K562 (cell line): ENCODE results near the gene SHISA9. TPM values are rescaled to one million over a fixed set of nuclear protein-coding genes. Genes with fewer than 3 reads are reported as not detected.

Experiments used
- ATAC-seq: fragments of 200-7000 bp; cut with Tn5 transposase; 3 replicates; pipeline ENCODE4 v1.9.1; 2020; ENCODE audit warnings: moderate library complexity
- BruUV-seq: library from RNA; stranded (reverse); fragments of 400-500 nt; replicated peaks from 2 replicates; lab custom pipeline; 2021; lab: Mats Ljungman, UMichigan
- CTCF ChIA-PET: fragments of 300-600 bp; formaldehyde crosslinking; extraction: SDS; loops from one replicate; lab custom pipeline; 2021; ENCODE audit warnings: low intra/inter-chr PET ratio; lab: Yijun Ruan, JAX
- POLR2A ChIA-PET: fragments of 300-600, 350-650 bp; sonication (Branson Sonifier 250); formaldehyde crosslinking; extraction: SDS; loops from one replicate; lab custom pipeline; 2021; ENCODE audit warnings: antibody characterized with exemption, inconsistent platforms; lab: Yijun Ruan, JAX
- DNase-seq, 4 experiments: peaks; one replicate each; pipeline versions ENCODE4 v3.0.0 to v3.0.0-alpha.2; 2011 to 2018; ENCODE audit warnings: low spot score in 3 of 4, mixed read lengths in 3 of 4; ENCODE audit errors: extremely low read depth in 1 of 4
- FAIRE-seq: peaks from 2 replicates; lab custom pipeline; 2011; peaks lifted over from hg19 to GRCh38; lab: Jason Lieb, UNC
- H2AFZ ChIP-seq: 2 replicates; pipeline ENCODE4 v1.6.0; 2011; ENCODE audit warnings: low read depth, low read length, control low read depth, inconsistent platforms
- H3K27ac ChIP-seq: fragments of 200-600 bp; 3 replicates; pipeline ENCODE4 v1.8.0; 2011; ENCODE audit warnings: low read depth, mild to moderate bottlenecking, control low read depth, inconsistent platforms, low read length, moderate library complexity, mixed read lengths; ENCODE audit errors: extremely low read depth
- H3K27me3 ChIP-seq, 2 experiments: fragments of 300-600 bp in 1 of 2; 2 replicates in 1 of 2; 3 replicates in 1 of 2; pipeline versions ENCODE4 v1.6.0 to v1.8.0; 2011; ENCODE audit warnings: inconsistent platforms in 2 of 2, low read length in 2 of 2, mild to moderate bottlenecking in 1 of 2, mixed read lengths in 1 of 2, moderate library complexity in 1 of 2; ENCODE audit not compliant: control insufficient read depth in 2 of 2, insufficient read depth in 2 of 2
- H3K36me3 ChIP-seq: fragments of 300-600 bp; 3 replicates; pipeline ENCODE4 v1.8.0; 2011; ENCODE audit warnings: mild to moderate bottlenecking, low read length, inconsistent platforms; ENCODE audit not compliant: control insufficient read depth, insufficient read depth
- H3K4me1 ChIP-seq, 2 experiments: fragments of 200-600 bp in 1 of 2; replicated peaks in 1 of 2; 2 replicates in 1 of 2; 3 replicates in 1 of 2; pipeline versions ENCODE4 v1.5.1 to v1.8.0; 2011; ENCODE audit warnings: inconsistent platforms in 2 of 2, low read length in 2 of 2, mild to moderate bottlenecking in 1 of 2, mixed read lengths in 1 of 2, moderate library complexity in 1 of 2; ENCODE audit not compliant: control insufficient read depth in 2 of 2, insufficient read depth in 2 of 2
- H3K4me2 ChIP-seq: 2 replicates; pipeline ENCODE4 v1.6.1; 2011; ENCODE audit warnings: low read length, control low read depth, inconsistent platforms, mixed read lengths; ENCODE audit not compliant: insufficient read depth
- H3K4me3 ChIP-seq: fragments of 200-600 bp; sonication (generic), shearing (Covaris generic); 2 replicates; pipeline ENCODE4 v1.5.1; 2016; ENCODE audit warnings: control low read depth, inconsistent platforms
- H3K79me2 ChIP-seq: fragments of 200-600 bp; 3 replicates; pipeline ENCODE4 v1.8.0; 2011; ENCODE audit warnings: low read length, inconsistent platforms; ENCODE audit not compliant: control insufficient read depth, insufficient read depth
- H3K9ac ChIP-seq, 2 experiments: 2 replicates each; pipeline versions ENCODE4 v1.6.0 to v1.6.1; 2011; ENCODE audit warnings: low read depth in 2 of 2, low read length in 2 of 2, control low read depth in 1 of 2, inconsistent platforms in 1 of 2, mild to moderate bottlenecking in 1 of 2, mixed read lengths in 1 of 2; ENCODE audit not compliant: insufficient read depth in 1 of 2
- H3K9me1 ChIP-seq: one replicate; pipeline ENCODE4 v1.6.0; 2011; ENCODE audit warnings: inconsistent platforms, mild to moderate bottlenecking, low read length, moderate library complexity; ENCODE audit not compliant: control insufficient read depth, insufficient read depth
- H3K9me3 ChIP-seq: replicated peaks from 2 replicates; pipeline ENCODE4 v1.5.1; 2011; ENCODE audit warnings: low read depth, low read length, inconsistent platforms; ENCODE audit not compliant: control insufficient read depth, insufficient read depth
- H4K20me1 ChIP-seq: replicated peaks from 2 replicates; pipeline ENCODE4 v1.6.1; 2011; ENCODE audit warnings: low read length, inconsistent platforms, mixed read lengths; ENCODE audit not compliant: control insufficient read depth, insufficient read depth
- CBFA2T2 ChIP-seq: fragments of 450-650 bp; conservative IDR thresholded peaks from 2 replicates; pipeline ENCODE4 v1.6.1; 2017; ENCODE audit warnings: mild to moderate bottlenecking
- CXXC5 ChIP-seq: fragments of 250-450 bp; sonication (Bioruptor Pico); IDR thresholded peaks from 2 replicates; pipeline ENCODE4 v1.8.0; 2022; ENCODE audit warnings: inconsistent platforms, mild to moderate bottlenecking, moderate library complexity
- NEUROD1 ChIP-seq: fragments of 150-350 bp; IDR thresholded peaks from 2 replicates; pipeline ENCODE4 v1.6.1; 2014; ENCODE audit warnings: borderline replicate concordance, low read length, low read depth; ENCODE audit not compliant: partially characterized antibody
- NR1H2 ChIP-seq: sonication (generic); formaldehyde crosslinking; IDR thresholded peaks from 2 replicates; pipeline ENCODE4 v1.4.0; 2020; ENCODE audit warnings: mild to moderate bottlenecking, missing genetic modification reagents
- PRPF4 ChIP-seq: fragments of 200-400 bp; formaldehyde crosslinking; IDR thresholded peaks from one replicate; pipeline ENCODE4 v1.6.1; 2017; ENCODE audit warnings: low read length, low read depth, mild to moderate bottlenecking; ENCODE audit not compliant: insufficient read depth, poor library complexity, severe bottlenecking
- ZBTB12 ChIP-seq: fragments of 250-450 bp; sonication (Bioruptor Pico); IDR thresholded peaks from 2 replicates; pipeline ENCODE4 v1.4.0; 2020
- ZNF282 ChIP-seq: sonication (generic); formaldehyde crosslinking; IDR thresholded peaks from 2 replicates; pipeline ENCODE4 v1.8.1; 2023; ENCODE audit warnings: missing genetic modification reagents
- WGBS: fragments of 100-300 bp; shearing (Covaris generic); methylation state at CpG from one replicate; pipeline ENCODE4 v1.1.6; 2016; ENCODE audit warnings: low coverage, mixed read lengths; ENCODE audit not compliant: insufficient coverage; ENCODE audit errors: missing lambda C conversion rate; 5-methylcytosine and 5-hydroxymethylcytosine counted together
- in situ Hi-C: fragments of 300-500 bp; cut with MboI; formaldehyde crosslinking; loops from 4 replicates; pipeline ENCODE4 v1.15.0; 2018; ENCODE audit warnings: inconsistent platforms, mixed read lengths
- intact Hi-C: fragments of 100-400 bp; cut with micrococcal nuclease; formaldehyde crosslinking; loops from 2 replicates; pipeline ENCODE4 v1.14.2; 2022
- polyA plus RNA-seq, 8 experiments: library from polyadenylated mRNA; depleted of rRNA in 4 of 8; stranded (reverse) in 5 of 8; unstranded in 3 of 8; fragments of >200 nt; fragmentation: Nextera tagmentation in 2 of 8; fragmentation: Illumina TruSeq in 1 of 8; extraction: Ambion mirVana in 2 of 8; extraction: Trizol in 1 of 8; gene quantifications; 2 replicates each; pipeline versions ENCODE4 v1.2.1 to v1.2.3, GENCODE V29; 2011 to 2014; ENCODE audit warnings: inconsistent platforms in 1 of 8, missing spikeins in 1 of 8
- total RNA-seq, 7 experiments: library from RNA; depleted of rRNA in 6 of 7; stranded (reverse); fragments of >200 nt in 6 of 7; fragmentation: Illumina TruSeq in 2 of 7; extraction: Trizol in 2 of 7; gene quantifications; 2 replicates each; pipeline versions ENCODE4 v1.2.1 to v1.2.3, GENCODE V29; 2011 to 2021; ENCODE audit warnings: low replicate concordance in 1 of 7

The SHISA9 gene
- total and polyA plus RNA-seq, 9 of the 15 experiments (the other 6 are each of a cell fraction or from before 2014, with no cell fraction given): under 0.01 to 0.16 (median 0.01) TPM; not detected in 6

GRCh38 chr16:12942861-12943260, 41.5 kb downstream of the SHISA9 start:
- H3K4me1 ChIP-seq: no peaks in the 10 kb centered on the region
- FAIRE-seq: no peak
- DNase-seq: no peak
- no peak for TF ChIP-seq CBFA2T2
- CTCF ChIA-PET: no interaction called here
- no peak overlapping the region for H3K4me2 ChIP-seq
- no peaks in the 10 kb centered on the region for H3K9me3 ChIP-seq
- no peaks in the 10 kb centered on the region for H3K36me3 ChIP-seq
- no peak overlapping the region for H3K4me3 ChIP-seq
- H4K20me1 ChIP-seq: no peaks in the 10 kb centered on the region
- WGBS: 0% methylated on average over 5 of the region's 5 CpGs
- no peak overlapping the region for H3K27ac ChIP-seq
- ATAC-seq: no peak
- no peak overlapping the region for H2AFZ ChIP-seq
- POLR2A ChIA-PET: no interaction called here
- no peaks in the 10 kb centered on the region for H3K9me1 ChIP-seq
- no peaks in the 10 kb centered on the region for H3K79me2 ChIP-seq
- in situ Hi-C loops (no loop called here), intact Hi-C loops (no loop called here)
- no TSS peak for BruUV-seq
- H3K27me3 ChIP-seq: no peaks in the 10 kb centered on the region
- no peak overlapping the region for H3K9ac ChIP-seq

- in situ Hi-C loops: no loop called here
- no peaks in the 10 kb centered on the region for H3K36me3 ChIP-seq
- H3K4me3 ChIP-seq: no peak overlapping the region
- no peaks in the 10 kb centered on the region for H3K79me2 ChIP-seq
- H3K4me1 ChIP-seq: no peaks in the 10 kb centered on the region
- CTCF ChIA-PET: no interaction called here
- no peaks in the 10 kb centered on the region for H4K20me1 ChIP-seq
- ATAC-seq (no peak), DNase-seq (no peak), FAIRE-seq (no peak)
- BruUV-seq: no TSS peak
- no peak overlapping the region for H3K27ac ChIP-seq
- POLR2A ChIA-PET: no interaction called here
- intact Hi-C loops: no loop called here
- H2AFZ ChIP-seq: no peak overlapping the region
- no peaks in the 10 kb centered on the region for H3K9me3 ChIP-seq
- H3K4me2 ChIP-seq: no peak overlapping the region
- H3K9ac ChIP-seq: no peak overlapping the region
- no peaks in the 10 kb centered on the region for H3K9me1 ChIP-seq
- no peaks in the 10 kb centered on the region for H3K27me3 ChIP-seq
- WGBS: 4% methylated on average over 3 of the region's 3 CpGs
- TF ChIP-seq CXXC5: no peak
- TF ChIP-seq NEUROD1: no peak
- TF ChIP-seq PRPF4: no peak
- TF ChIP-seq NR1H2 (CRISPR knock-in tag): no peak
- TF ChIP-seq ZNF282: no peak
- TF ChIP-seq ZBTB12 (CRISPR knock-in tag): no peak
Observed at GRCh38 chr16:12944300-12944699, 42.9 kb downstream of the SHISA9 start.
